Erythroblast (primary cell): ENCODE data around the gene LBHD1.

ENCODE experiments used
- GATA1 ChIP-seq: IDR thresholded peaks from 2 replicates; pipeline ENCODE4 v1.6.1; 2011; ENCODE audit warnings: low read depth, mild to moderate bottlenecking, control low read depth, low read length, moderate library complexity
- POLR2A ChIP-seq: IDR thresholded peaks from 2 replicates; pipeline ENCODE4 v1.6.1; 2011; ENCODE audit warnings: mild to moderate bottlenecking, low read length

DNA sequence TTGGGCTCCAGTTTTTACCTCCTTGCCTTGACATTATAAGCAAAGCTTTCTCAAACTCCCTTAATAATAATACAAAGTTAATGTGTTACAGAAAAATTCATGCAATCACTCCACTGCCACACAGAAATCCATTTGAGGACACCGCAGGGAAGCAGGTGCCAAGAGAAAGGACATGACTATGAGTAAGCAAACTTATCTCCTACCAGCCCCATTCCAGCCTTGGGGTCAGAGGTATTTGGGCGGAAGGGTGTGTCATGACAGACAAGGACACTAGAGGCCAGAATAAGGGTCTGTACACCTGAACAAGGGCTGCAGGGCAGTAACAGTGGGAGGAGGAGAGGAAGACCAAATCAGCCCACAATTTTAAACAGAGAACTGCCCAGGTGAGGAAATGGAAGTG, 41.3 kb upstream of the LBHD1 start:
- no peak for TF ChIP-seq POLR2A
- no peak for TF ChIP-seq GATA1
